NOMO-1 treated with DMSO at 0.1 percent for 48 hours (cell line): Measurements from ENCODE around the gene RBMS1.

ENCODE experiments used
- DNase-seq: peaks from one replicate; lab custom pipeline; 2025; ENCODE audit not compliant: unreplicated experiment; lab: John Stamatoyannopoulos, UW

Gene RBMS1

GRCh38 chr2:160258492-160258805 lies 235.2 kb downstream of the RBMS1 start:
- DNase-seq = no peak

GRCh38 chr2:160257743-160258491 lies 235.7 kb downstream of the RBMS1 start:
- no peak for DNase-seq

DNA sequence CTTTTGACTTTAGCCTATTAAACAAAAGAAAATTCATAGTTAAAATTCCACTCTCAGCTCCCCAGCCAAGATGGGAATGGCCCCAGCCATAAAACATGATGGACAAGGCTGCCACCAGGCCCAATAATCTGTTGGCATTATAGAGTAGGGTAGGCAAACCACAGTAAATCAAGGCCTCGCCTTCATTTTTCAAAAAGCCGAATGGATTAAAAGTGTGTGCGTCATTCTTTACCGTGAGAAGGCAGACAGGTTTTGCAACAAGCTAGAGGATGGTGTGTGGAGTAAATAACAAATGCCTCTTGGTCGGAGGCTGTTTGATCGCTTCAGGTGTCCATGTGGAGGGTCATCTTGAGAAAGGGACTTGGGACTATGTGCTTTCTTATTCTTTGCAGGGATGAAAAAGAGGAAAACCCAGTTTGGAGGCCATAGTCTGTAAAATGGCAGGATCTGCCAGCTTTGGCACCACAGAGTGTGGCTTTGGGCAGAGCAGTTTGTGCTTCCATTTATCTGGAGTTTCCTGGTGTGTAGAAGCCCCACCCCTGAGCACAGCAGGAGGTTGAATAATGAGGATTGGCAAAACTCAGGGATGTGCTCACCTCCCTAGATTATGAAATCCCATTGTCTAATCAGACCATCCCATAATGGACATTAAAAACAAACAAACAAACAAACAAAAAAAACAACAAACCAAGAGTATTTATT lies 236.4 kb downstream of the RBMS1 start:
- DNase-seq = no peak

- DNase-seq = no peak
These were observed 237.1 kb downstream of the RBMS1 start for GRCh38 chr2:160256507-160256906.

- DNase-seq = no peak
These were observed 238.2 kb downstream of the RBMS1 start for GRCh38 chr2:160255408-160255807.

- DNase-seq = no peak
These were observed 239.3 kb downstream of the RBMS1 start for GRCh38 chr2:160254189-160254762.

DNA sequence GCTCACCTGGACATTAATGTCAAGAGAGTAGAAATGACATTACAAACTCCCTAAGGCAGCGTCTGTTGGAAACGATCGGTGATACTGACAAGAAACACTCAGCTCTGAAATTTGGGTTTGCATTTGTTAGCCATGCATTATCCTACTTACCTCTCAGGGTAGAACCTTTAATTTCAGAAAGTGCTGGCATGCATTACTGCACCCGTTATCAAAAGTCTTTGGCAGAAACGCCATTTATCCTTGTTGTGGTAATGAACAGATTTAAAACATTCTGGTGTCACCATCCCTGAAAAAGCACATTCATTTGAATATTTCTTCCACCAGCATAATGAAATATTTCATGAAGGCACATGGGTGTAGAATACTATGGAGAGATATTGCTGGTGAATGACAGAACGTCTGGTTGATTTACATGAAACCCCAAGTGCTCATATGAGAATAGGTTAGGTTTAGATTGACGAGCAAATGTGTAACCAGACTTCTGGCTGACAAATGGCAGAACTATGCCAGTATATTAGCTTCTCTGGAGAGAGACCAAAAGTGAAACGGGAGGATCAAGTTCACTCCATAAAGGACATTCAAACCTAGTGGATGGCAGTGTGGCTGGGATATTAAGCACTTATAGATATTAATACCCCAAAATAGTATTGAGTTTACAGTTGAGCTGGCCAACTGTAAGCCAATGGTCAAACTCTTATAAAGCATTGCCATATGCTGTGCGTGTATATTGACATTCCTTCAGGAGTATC lies 240.0 kb downstream of the RBMS1 start:
- DNase-seq = no peak

DNA sequence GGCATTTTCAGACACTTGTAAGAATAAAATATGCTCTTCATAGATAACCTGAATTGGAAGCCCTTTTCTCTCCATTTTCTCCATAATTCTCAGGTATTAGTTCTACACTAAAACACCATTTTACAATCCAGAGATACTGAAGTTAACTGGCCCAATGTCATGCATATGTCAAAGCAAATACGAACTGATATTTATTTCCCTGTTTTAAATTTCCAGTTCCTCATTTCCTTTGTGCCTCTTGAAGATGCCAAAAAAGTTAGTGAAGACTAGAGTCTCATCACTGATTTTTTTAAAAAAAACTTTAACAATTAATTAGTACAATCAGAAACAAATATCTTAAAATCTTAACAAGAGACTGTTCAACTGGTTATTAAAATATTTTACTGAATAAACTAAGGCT lies 240.7 kb downstream of the RBMS1 start:
- DNase-seq = peak; percentile 5

- DNase-seq = peak; percentile 51
These were observed 241.2 kb downstream of the RBMS1 start for GRCh38 chr2:160252278-160252887.

DNA sequence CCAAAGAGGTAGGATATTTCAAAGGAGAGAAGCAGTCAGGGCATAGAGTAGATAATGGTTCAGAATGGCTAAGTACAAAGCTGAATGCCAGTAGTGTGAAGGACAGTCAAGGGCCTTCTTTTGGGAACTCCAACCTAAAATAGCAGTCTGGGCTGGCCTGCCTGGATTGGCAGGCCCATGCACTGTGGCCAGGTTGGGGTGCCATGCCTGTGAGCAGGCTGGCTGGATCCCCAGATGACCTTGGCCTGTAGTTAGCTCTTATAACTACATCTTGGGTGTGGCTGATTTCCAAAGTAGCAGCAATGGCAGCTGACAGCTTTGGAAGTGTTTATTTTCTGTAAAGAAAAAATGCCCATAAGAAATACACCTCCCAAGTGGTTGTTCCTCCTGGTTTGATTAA lies 242.0 kb downstream of the RBMS1 start:
- no peak for DNase-seq

DNA sequence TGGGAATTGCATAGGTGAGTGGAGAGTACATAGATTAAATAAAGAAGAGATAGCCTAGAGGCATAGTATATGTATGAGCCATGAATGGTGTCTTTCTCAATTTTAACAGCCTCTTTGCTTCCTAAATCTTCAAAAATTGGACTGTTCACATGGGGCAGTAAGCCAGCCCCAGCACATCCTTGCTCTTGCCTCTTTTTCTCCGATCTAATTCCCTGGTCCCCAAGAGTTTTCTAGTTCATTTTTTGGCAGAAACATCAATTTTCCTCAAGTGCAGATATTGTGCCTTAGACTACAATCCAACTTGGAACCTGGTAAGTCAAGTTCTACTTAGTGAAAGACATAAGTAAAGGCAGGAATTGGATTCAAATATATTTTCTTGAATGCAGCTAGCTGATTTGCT lies 243.7 kb downstream of the RBMS1 start:
- DNase-seq = no peak

DNA sequence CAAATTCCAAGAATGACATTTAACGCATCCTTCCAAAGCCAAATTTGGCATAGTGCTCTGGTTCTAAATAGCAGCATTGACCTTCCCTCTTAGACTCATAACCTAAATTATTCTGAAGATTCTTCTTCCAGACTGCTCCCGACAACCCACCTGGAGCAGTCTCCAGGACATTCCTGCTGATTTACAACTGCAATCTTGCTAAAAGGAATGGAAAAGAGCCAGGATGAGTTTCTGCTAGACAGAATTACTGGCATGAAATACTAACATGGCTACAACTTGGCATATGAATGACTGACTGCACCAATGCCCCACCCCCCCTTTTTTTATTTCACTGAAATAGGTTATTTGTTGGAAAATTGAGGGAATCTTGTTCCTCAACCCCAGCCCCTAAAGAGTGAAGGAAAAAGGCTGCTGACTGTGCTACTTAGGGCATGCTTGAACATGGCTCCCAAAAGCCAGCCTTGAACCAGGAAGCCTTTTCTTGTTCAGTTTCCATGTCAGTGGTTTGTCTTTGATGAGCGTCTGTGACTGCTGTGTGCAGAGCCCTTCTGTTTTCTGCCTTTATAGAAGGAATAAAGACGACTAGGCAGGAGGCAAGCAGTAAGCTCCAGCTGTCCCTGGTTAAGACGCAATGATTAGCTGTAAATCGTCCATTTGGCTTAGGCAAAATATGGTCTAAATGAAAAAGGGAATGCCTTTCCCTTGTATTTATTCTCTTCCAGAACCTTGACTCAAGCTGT lies 246.1 kb downstream of the RBMS1 start:
- DNase-seq = no peak

- DNase-seq = no peak
These were observed 247.3 kb downstream of the RBMS1 start for GRCh38 chr2:160246356-160246755.

DNA sequence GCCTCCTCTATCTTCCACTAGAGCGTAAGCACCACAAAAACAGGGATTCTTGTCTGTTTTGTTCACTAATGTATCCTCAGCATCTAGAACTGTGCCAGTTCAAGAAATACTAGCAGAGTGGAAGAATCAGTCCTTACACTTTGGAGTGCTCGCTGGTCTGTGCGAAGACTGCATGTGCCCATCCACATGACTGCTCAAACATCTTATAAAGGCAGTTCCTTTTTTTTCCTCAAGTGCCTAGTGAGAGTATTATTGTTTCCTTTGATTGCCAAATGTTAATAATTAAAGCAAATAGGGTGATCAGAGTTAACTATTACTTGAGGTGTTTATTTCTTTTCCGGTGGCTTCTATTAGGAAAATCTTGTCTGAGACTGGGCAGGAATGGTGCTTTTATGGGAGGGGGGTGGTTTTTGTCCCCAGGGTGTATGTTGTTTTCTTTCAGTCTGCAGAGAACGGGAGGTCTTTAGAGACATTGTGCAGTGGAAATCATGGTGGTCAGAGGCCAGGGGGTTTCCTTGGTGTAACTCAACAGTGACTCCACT lies 247.9 kb downstream of the RBMS1 start:
- DNase-seq = no peak

DNA sequence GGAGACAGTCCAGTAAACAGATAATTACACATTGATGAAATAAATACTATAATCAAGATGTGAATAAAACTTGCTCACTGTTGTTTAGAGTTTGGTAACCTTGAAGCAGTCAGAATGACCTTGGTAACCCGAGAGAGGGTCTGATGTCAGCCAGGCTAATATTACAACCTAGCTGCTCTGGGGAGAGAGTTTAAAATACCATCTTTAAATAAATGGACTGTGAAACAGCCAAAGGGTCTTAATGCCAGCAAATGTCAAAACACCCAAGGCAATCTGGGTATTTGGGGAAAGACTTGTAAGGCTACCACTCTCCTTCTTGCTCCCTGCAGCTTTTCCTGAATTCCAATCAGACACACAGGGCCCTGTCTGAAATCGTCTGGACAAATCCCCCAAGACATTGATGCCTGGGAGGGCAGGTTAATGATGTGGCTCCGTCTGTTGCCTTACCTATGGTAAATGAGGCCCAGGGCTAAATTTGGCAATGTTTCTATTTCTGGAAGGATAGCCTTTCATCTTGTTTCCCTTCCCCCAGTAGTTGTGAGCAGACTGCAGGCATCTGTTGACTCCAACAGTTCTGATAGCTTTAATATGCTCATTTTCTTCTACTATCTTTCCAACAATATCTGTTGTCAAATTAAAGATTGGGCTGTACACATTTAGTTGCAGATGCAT lies 250.6 kb downstream of the RBMS1 start:
- no peak for DNase-seq

DNA sequence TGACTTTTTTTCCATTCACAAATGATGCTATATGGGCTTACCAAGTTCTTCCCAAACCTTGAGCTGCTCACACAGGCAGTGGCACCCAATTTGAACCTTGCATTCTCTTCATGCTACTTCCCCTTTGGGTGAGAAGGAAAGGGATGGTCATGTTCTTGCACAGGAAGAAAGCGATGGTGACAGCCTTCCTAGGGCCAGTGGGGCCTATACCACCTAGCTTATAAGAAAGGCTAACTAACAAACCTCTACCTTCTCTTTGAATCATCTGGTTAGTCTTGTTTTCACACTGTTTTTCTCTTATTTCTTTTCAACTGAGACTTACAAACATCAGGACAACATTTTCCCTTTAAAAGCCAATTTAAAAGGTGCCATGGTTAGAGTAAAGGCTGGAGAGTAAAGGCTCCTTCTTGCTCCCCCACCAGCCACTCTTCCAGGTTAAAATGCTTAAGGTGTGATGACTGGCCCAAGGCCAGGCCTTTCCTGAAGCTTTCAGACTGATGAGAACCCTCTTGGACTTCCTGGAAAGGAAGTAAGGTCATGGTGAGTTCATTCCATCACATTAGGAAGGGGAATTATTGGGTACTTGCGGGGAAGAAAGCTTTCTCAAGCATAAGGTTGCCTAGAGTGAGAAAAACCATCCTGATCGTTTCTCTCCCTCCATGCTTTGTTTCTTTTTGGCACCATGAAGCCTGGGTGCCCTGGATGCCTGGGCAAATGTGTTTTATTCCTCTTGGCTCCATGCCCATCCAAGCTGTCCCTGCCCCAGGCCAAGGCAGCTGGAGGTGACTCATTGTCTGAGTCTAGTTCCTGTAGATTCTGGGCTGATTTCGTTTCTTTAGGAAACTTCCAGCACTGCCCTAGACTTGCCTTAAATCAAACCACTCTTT lies 252.1 kb downstream of the RBMS1 start:
- DNase-seq = no peak

DNA sequence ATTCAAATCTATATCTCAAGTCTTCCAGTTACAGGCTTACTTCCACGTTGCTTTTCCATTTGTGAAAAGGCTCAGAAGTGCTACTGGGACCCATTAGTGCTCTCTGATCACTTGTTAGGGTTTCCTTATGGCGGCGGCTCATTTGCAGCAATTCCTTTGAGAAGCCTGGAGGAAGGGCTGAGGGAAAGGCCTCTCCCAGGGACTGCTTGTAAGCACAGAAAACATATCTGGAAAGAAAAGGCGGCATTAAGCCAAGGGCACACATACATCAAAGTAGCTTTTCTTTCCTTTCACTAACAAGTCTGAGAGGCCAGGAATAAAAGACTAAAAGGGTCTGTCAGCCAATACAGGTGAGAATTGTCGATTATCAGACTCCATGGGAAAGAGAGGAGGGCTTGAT lies 254.2 kb downstream of the RBMS1 start:
- DNase-seq = no peak

- no peak for DNase-seq
These were observed 255.2 kb downstream of the RBMS1 start for GRCh38 chr2:160238392-160238791.
